Nephron progenitor cell (in vitro differentiated cells): ENCODE results near the gene PTPRK.
A peak's percentile ranks its signal among the peaks of the same experiment; 100 is the strongest.

Experiments
- DNase-seq: peaks from one replicate; pipeline ENCODE4 v3.0.0; 2021
- H3K27ac Mint-ChIP-seq: 2 replicates; pipeline ENCODE4 v1.8.0; 2021; ENCODE audit warnings: mild to moderate bottlenecking, moderate library complexity, mixed read lengths
- H3K27me3 Mint-ChIP-seq: 2 replicates; pipeline ENCODE4 v1.8.0; 2021; ENCODE audit warnings: mild to moderate bottlenecking, low read depth, mixed read lengths; ENCODE audit not compliant: poor library complexity
- H3K36me3 Mint-ChIP-seq: 2 replicates; pipeline ENCODE4 v1.8.0; 2021; ENCODE audit warnings: low read depth, mixed read lengths
- H3K4me1 Mint-ChIP-seq: 2 replicates; pipeline ENCODE4 v1.8.0; 2021; ENCODE audit warnings: mixed read lengths
- H3K4me3 Mint-ChIP-seq: 2 replicates; pipeline ENCODE4 v1.8.0; 2021; ENCODE audit warnings: mild to moderate bottlenecking, moderate library complexity, mixed read lengths
- H3K9me3 Mint-ChIP-seq: 2 replicates; pipeline ENCODE4 v1.8.0; 2021; ENCODE audit warnings: mild to moderate bottlenecking, moderate library complexity, mixed read lengths
- CTCF ChIP-seq: fragments of 200-600 bp; sonication (generic); IDR thresholded peaks from 2 replicates; pipeline ENCODE4 v1.5.0; 2021; ENCODE audit warnings: antibody characterized with exemption

Gene PTPRK

GRCh38 chr6:128474933-128475332 lies 45.5 kb downstream of the PTPRK start:
- H3K36me3 Mint-ChIP-seq, result no peaks in the 10 kb centered on the region
- no peaks in the 10 kb centered on the region for H3K27me3 Mint-ChIP-seq
- H3K27ac Mint-ChIP-seq, result no peak overlapping the region
- TF ChIP-seq CTCF, result no peak
- H3K9me3 Mint-ChIP-seq, result no peaks in the 10 kb centered on the region
- peaks cover 48% of the 10 kb centered on the region for H3K4me1 Mint-ChIP-seq
- H3K4me3 Mint-ChIP-seq, result no peak overlapping the region
- no peak for DNase-seq

- TF ChIP-seq CTCF, result no peak
- H3K4me1 Mint-ChIP-seq, result peaks cover 50% of the 10 kb centered on the region
- H3K4me3 Mint-ChIP-seq, result no peak overlapping the region
- no peaks in the 10 kb centered on the region for H3K27me3 Mint-ChIP-seq
- no peak overlapping the region for H3K27ac Mint-ChIP-seq
- H3K9me3 Mint-ChIP-seq, result no peaks in the 10 kb centered on the region
- DNase-seq, result no peak
- H3K36me3 Mint-ChIP-seq, result no peaks in the 10 kb centered on the region
Measured at GRCh38 chr6:128474481-128474880, 45.9 kb downstream of the PTPRK start.

- no peak for DNase-seq
Measured at GRCh38 chr6:128471907-128472306, 48.5 kb downstream of the PTPRK start.

GRCh38 chr6:128465368-128466343 lies 54.7 kb downstream of the PTPRK start:
- H3K4me1 Mint-ChIP-seq, result peaks cover 6% of the 10 kb centered on the region
- peaks cover 6% of the 10 kb centered on the region for H3K36me3 Mint-ChIP-seq
- H3K27me3 Mint-ChIP-seq, result no peaks in the 10 kb centered on the region
- H3K4me3 Mint-ChIP-seq, result no peak overlapping the region
- DNase-seq, result no peak
- no peak for TF ChIP-seq CTCF
- no peaks in the 10 kb centered on the region for H3K9me3 Mint-ChIP-seq
- no peak overlapping the region for H3K27ac Mint-ChIP-seq

More at GRCh38 chr6:128471907-128472306, 48.5 kb downstream of the PTPRK start:
- Mint-ChIP-seq H3K27ac (peak overlapping the region; percentile 2), H3K27me3 (no peaks in the 10 kb centered on the region), H3K9me3 (no peaks in the 10 kb centered on the region), H3K36me3 (peaks cover 6% of the 10 kb centered on the region), H3K4me1 (peaks cover 47% of the 10 kb centered on the region), H3K4me3 (no peak overlapping the region)
- no peak for TF ChIP-seq CTCF

- no peak for DNase-seq
- no peak for TF ChIP-seq CTCF
- Mint-ChIP-seq H3K36me3 (peaks cover 6% of the 10 kb centered on the region), H3K4me1 (peaks cover 4% of the 10 kb centered on the region), H3K27me3 (no peaks in the 10 kb centered on the region), H3K27ac (no peak overlapping the region), H3K9me3 (no peaks in the 10 kb centered on the region), H3K4me3 (no peak overlapping the region)
Measured at GRCh38 chr6:128464790-128465189, 55.6 kb downstream of the PTPRK start.

GRCh38 chr6:128463942-128464341 lies 56.5 kb downstream of the PTPRK start:
- peaks cover 6% of the 10 kb centered on the region for H3K36me3 Mint-ChIP-seq
- no peaks in the 10 kb centered on the region for H3K27me3 Mint-ChIP-seq
- no peak overlapping the region for H3K27ac Mint-ChIP-seq
- no peak for TF ChIP-seq CTCF
- DNase-seq, result no peak
- no peaks in the 10 kb centered on the region for H3K9me3 Mint-ChIP-seq
- H3K4me3 Mint-ChIP-seq, result no peak overlapping the region
- H3K4me1 Mint-ChIP-seq, result no peaks in the 10 kb centered on the region
